ENCODE results near the gene LYRM4. TPM values are rescaled to one million over a fixed set of nuclear protein-coding genes. Genes with fewer than 3 reads are reported as not detected.

Gene LYRM4
- total RNA-seq, 1 experiment from 2014 or later: 76.9 TPM

- in situ Hi-C loops (cut with HindIII; ENCODE audit: low pct_unique_long_range_greater_than_20kb, low sequenced_read_pairs): no loop called here
- no peak for DNase-seq (ENCODE audit: low read depth, low spot score)
These were observed 3.8 kb downstream of the LYRM4 start for GRCh38 chr6:5256952-5257351.

GRCh38 chr6:5250911-5251310, 9.8 kb downstream of the LYRM4 start:
- in situ Hi-C loops (cut with HindIII; ENCODE audit: low pct_unique_long_range_greater_than_20kb, low sequenced_read_pairs): no loop called here
- no peak for DNase-seq (ENCODE audit: low read depth, low spot score)

GRCh38 chr6:5250451-5250850, 10.3 kb downstream of the LYRM4 start:
- in situ Hi-C loops (cut with HindIII; ENCODE audit: low pct_unique_long_range_greater_than_20kb, low sequenced_read_pairs): no loop called here
- DNase-seq (ENCODE audit: low read depth, low spot score): peak; percentile 38

- no peak for DNase-seq (ENCODE audit: low read depth, low spot score)
- in situ Hi-C loops (cut with HindIII; ENCODE audit: low pct_unique_long_range_greater_than_20kb, low sequenced_read_pairs): no loop called here
These were observed 11.2 kb downstream of the LYRM4 start for GRCh38 chr6:5249451-5250122.

GRCh38 chr6:5248302-5249098, 12.2 kb downstream of the LYRM4 start:
- DNase-seq (ENCODE audit: low read depth, low spot score): no peak
- in situ Hi-C loops (cut with HindIII; ENCODE audit: low pct_unique_long_range_greater_than_20kb, low sequenced_read_pairs): no loop called here

GRCh38 chr6:5247201-5247600, 13.5 kb downstream of the LYRM4 start:
- no peak for DNase-seq (ENCODE audit: low read depth, low spot score)
- in situ Hi-C loops (cut with HindIII; ENCODE audit: low pct_unique_long_range_greater_than_20kb, low sequenced_read_pairs): no loop called here

GRCh38 chr6:5246141-5247097, 14.3 kb downstream of the LYRM4 start:
- no peak for DNase-seq (ENCODE audit: low read depth, low spot score)
- in situ Hi-C loops (cut with HindIII; ENCODE audit: low pct_unique_long_range_greater_than_20kb, low sequenced_read_pairs): no loop called here

- no peak for DNase-seq (ENCODE audit: low read depth, low spot score)
- in situ Hi-C loops (cut with HindIII; ENCODE audit: low pct_unique_long_range_greater_than_20kb, low sequenced_read_pairs): no loop called here
These were observed 17.7 kb downstream of the LYRM4 start for GRCh38 chr6:5243069-5243468.

GRCh38 chr6:5241252-5241651, 19.5 kb downstream of the LYRM4 start:
- in situ Hi-C loops (cut with HindIII; ENCODE audit: low pct_unique_long_range_greater_than_20kb, low sequenced_read_pairs): no loop called here
- no peak for DNase-seq (ENCODE audit: low read depth, low spot score)

- in situ Hi-C loops (cut with HindIII; ENCODE audit: low pct_unique_long_range_greater_than_20kb, low sequenced_read_pairs): no loop called here
- no peak for DNase-seq (ENCODE audit: low read depth, low spot score)
These were observed 22.4 kb downstream of the LYRM4 start for GRCh38 chr6:5238336-5238735.

GRCh38 chr6:5237805-5238204, 22.9 kb downstream of the LYRM4 start:
- DNase-seq (ENCODE audit: low read depth, low spot score): no peak
- in situ Hi-C loops (cut with HindIII; ENCODE audit: low pct_unique_long_range_greater_than_20kb, low sequenced_read_pairs): no loop called here

GRCh38 chr6:5235830-5236229, 24.9 kb downstream of the LYRM4 start:
- DNase-seq (ENCODE audit: low read depth, low spot score): no peak
- in situ Hi-C loops (cut with HindIII; ENCODE audit: low pct_unique_long_range_greater_than_20kb, low sequenced_read_pairs): no loop called here

GRCh38 chr6:5234874-5235273, 25.9 kb downstream of the LYRM4 start:
- no peak for DNase-seq (ENCODE audit: low read depth, low spot score)
- in situ Hi-C loops (cut with HindIII; ENCODE audit: low pct_unique_long_range_greater_than_20kb, low sequenced_read_pairs): no loop called here

- no peak for DNase-seq (ENCODE audit: low read depth, low spot score)
- in situ Hi-C loops (cut with HindIII; ENCODE audit: low pct_unique_long_range_greater_than_20kb, low sequenced_read_pairs): no loop called here
These were observed 29.5 kb downstream of the LYRM4 start for GRCh38 chr6:5231289-5231688.

- in situ Hi-C loops (cut with HindIII; ENCODE audit: low pct_unique_long_range_greater_than_20kb, low sequenced_read_pairs): no loop called here
- no peak for DNase-seq (ENCODE audit: low read depth, low spot score)
These were observed 30.7 kb downstream of the LYRM4 start for GRCh38 chr6:5230081-5230480.

- DNase-seq (ENCODE audit: low read depth, low spot score): no peak
- in situ Hi-C loops (cut with HindIII; ENCODE audit: low pct_unique_long_range_greater_than_20kb, low sequenced_read_pairs): no loop called here
These were observed 31.4 kb downstream of the LYRM4 start for GRCh38 chr6:5229356-5229755.

- in situ Hi-C loops (cut with HindIII; ENCODE audit: low pct_unique_long_range_greater_than_20kb, low sequenced_read_pairs): no loop called here
- no peak for DNase-seq (ENCODE audit: low read depth, low spot score)
These were observed 37.4 kb downstream of the LYRM4 start for GRCh38 chr6:5223309-5223708.

GRCh38 chr6:5220443-5220842, 40.3 kb downstream of the LYRM4 start:
- no peak for DNase-seq (ENCODE audit: low read depth, low spot score)
- in situ Hi-C loops (cut with HindIII; ENCODE audit: low pct_unique_long_range_greater_than_20kb, low sequenced_read_pairs): no loop called here
